GM12892 (cell line): ENCODE results near the gene ZNF532.
A peak's percentile ranks its signal among the peaks of the same experiment; 100 is the strongest.

Source experiments
- DNase-seq: peaks from one replicate; pipeline ENCODE4 v3.0.0; 2011; ENCODE audit not compliant: insufficient read length
- FAIRE-seq: peaks from 2 replicates; lab custom pipeline; 2011; peaks lifted over from hg19 to GRCh38; lab: Jason Lieb, UNC
- POLR2A ChIP-seq: IDR thresholded peaks from 2 replicates; pipeline ENCODE4 v1.6.1; 2011; ENCODE audit warnings: low read depth, low read length, control low read depth
- POLR2AphosphoS5 ChIP-seq: IDR thresholded peaks from 2 replicates; pipeline ENCODE4 v1.6.1; 2011; ENCODE audit warnings: low read depth, low read length, control low read depth
- TAF1 ChIP-seq: IDR thresholded peaks from 2 replicates; pipeline ENCODE4 v1.6.1; 2011; ENCODE audit warnings: low read depth, mild to moderate bottlenecking, control low read depth, low read length, borderline replicate concordance

Gene ZNF532

GRCh38 chr18:58978916-58979315 lies 114.2 kb downstream of the ZNF532 start:
- DNase-seq, result no peak
- FAIRE-seq, result no peak
- no peak for TF ChIP-seq POLR2AphosphoS5
- no peak for TF ChIP-seq TAF1
- no peak for TF ChIP-seq POLR2A

- FAIRE-seq (no peak), DNase-seq (no peak)
- TF ChIP-seq POLR2AphosphoS5 (no peak), TAF1 (no peak), POLR2A (no peak)
These were observed 114.9 kb downstream of the ZNF532 start for GRCh38 chr18:58979615-58980014.

GRCh38 chr18:58980991-58981390 lies 116.3 kb downstream of the ZNF532 start:
- TF ChIP-seq POLR2A (no peak), TAF1 (no peak), POLR2AphosphoS5 (no peak)
- no peak for FAIRE-seq
- DNase-seq, result no peak

GRCh38 chr18:58983260-58984155 lies 118.8 kb downstream of the ZNF532 start:
- TF ChIP-seq POLR2A (no peak), TAF1 (no peak), POLR2AphosphoS5 (no peak)
- DNase-seq, result no peak
- FAIRE-seq, result no peak

- no peak for TF ChIP-seq POLR2AphosphoS5
- no peak for TF ChIP-seq POLR2A
- no peak for FAIRE-seq
- no peak for DNase-seq
These were observed 123.9 kb downstream of the ZNF532 start for GRCh38 chr18:58988600-58988999.

- DNase-seq, result no peak
- peak; percentile 44 for FAIRE-seq
- no peak for TF ChIP-seq POLR2A
These were observed 124.6 kb downstream of the ZNF532 start for GRCh38 chr18:58989184-58989759.

GRCh38 chr18:58990720-58991119 lies 126.0 kb downstream of the ZNF532 start:
- FAIRE-seq (no peak), DNase-seq (no peak)
- TF ChIP-seq POLR2A (no peak), TAF1 (no peak), POLR2AphosphoS5 (no peak)

GRCh38 chr18:58991167-58991798 lies 126.6 kb downstream of the ZNF532 start:
- FAIRE-seq (no peak), DNase-seq (no peak)
- no peak for TF ChIP-seq POLR2AphosphoS5
- no peak for TF ChIP-seq POLR2A
- no peak for TF ChIP-seq TAF1

GRCh38 chr18:58992301-58993231 lies 127.9 kb downstream of the ZNF532 start:
- peak; percentile 38 for FAIRE-seq
- DNase-seq, result no peak
- no peak for TF ChIP-seq TAF1
- TF ChIP-seq POLR2AphosphoS5, result no peak
- no peak for TF ChIP-seq POLR2A

GRCh38 chr18:58993260-58993659 lies 128.6 kb downstream of the ZNF532 start:
- DNase-seq (no peak), FAIRE-seq (no peak)
- TF ChIP-seq POLR2AphosphoS5, result no peak
- TF ChIP-seq TAF1, result no peak
- no peak for TF ChIP-seq POLR2A

GRCh38 chr18:58995663-58996062 lies 131.0 kb downstream of the ZNF532 start:
- TF ChIP-seq TAF1 (no peak), POLR2AphosphoS5 (no peak), POLR2A (no peak)
- no peak for DNase-seq
- no peak for FAIRE-seq
